PFSK-1 (cell line): ENCODE data around the gene ABCG1.

ENCODE experiments used
- POLR2AphosphoS5 ChIP-seq: IDR thresholded peaks from 2 replicates; pipeline ENCODE4 v1.6.1; 2012; ENCODE audit warnings: low read depth, mild to moderate bottlenecking, control low read depth, low read length, moderate library complexity
- TF ChIP-seq, protein P1 (sequence below), 2 experiments: IDR thresholded peaks; 2 replicates each; pipeline versions ENCODE4 v1.6.1 to v1.8.0; 2011 to 2012; ENCODE audit warnings: low read depth in 2 of 2, low read length in 2 of 2, control low read depth in 1 of 2, inconsistent platforms in 1 of 2, mild to moderate bottlenecking in 1 of 2, moderate library complexity in 1 of 2; ENCODE audit not compliant: insufficient read depth in 1 of 2

DNA sequence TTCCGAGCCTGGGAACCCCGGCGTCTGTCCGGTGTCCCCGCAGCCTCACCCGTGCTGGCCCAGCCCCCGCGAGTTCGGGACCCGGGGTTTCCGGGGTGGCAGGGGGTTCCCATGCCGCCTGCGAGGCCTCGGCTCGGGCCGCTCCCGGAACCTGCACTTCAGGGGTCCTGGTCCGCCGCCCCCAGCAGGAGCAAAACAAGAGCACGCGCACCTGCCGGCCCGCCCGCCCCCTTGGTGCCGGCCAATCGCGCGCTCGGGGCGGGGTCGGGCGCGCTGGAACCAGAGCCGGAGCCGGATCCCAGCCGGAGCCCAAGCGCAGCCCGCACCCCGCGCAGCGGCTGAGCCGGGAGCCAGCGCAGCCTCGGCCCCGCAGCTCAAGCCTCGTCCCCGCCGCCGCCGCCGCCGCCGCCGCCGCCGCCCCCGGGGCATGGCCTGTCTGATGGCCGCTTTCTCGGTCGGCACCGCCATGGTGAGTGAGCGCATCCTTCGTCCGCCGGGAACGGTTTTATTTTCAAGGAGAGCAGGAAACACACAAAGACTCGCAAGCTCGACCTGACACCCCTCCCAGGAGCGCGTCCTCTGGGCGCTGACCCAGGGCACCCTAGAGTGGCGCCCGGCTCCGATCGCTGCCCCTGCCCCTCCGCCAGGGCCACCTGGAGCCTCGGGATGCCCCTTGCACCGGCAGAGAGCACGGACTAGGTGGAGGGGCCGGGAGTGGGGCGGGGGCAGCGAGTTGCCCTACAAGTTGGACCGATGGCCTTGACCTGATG is at the start of gene ABCG1:
- TF ChIP-seq, protein P1, sequence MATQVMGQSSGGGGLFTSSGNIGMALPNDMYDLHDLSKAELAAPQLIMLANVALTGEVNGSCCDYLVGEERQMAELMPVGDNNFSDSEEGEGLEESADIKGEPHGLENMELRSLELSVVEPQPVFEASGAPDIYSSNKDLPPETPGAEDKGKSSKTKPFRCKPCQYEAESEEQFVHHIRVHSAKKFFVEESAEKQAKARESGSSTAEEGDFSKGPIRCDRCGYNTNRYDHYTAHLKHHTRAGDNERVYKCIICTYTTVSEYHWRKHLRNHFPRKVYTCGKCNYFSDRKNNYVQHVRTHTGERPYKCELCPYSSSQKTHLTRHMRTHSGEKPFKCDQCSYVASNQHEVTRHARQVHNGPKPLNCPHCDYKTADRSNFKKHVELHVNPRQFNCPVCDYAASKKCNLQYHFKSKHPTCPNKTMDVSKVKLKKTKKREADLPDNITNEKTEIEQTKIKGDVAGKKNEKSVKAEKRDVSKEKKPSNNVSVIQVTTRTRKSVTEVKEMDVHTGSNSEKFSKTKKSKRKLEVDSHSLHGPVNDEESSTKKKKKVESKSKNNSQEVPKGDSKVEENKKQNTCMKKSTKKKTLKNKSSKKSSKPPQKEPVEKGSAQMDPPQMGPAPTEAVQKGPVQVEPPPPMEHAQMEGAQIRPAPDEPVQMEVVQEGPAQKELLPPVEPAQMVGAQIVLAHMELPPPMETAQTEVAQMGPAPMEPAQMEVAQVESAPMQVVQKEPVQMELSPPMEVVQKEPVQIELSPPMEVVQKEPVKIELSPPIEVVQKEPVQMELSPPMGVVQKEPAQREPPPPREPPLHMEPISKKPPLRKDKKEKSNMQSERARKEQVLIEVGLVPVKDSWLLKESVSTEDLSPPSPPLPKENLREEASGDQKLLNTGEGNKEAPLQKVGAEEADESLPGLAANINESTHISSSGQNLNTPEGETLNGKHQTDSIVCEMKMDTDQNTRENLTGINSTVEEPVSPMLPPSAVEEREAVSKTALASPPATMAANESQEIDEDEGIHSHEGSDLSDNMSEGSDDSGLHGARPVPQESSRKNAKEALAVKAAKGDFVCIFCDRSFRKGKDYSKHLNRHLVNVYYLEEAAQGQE (IDR thresholded peaks at IDR 0.05; ENCODE audit: insufficient read depth in 1 of 2, low read depth in 2 of 2, low read length in 2 of 2), result no peak
- no peak for TF ChIP-seq POLR2AphosphoS5
